Activated T-helper 17 cell treated with anti-CD3 and anti-CD28 coated beads, Interleukin-2, amount 50 U/mL, for 72 hours (primary cell): ENCODE data around the gene LCOR. TPM values are rescaled to one million over a fixed set of nuclear protein-coding genes. Genes with fewer than 3 reads are reported as not detected.
"Not testable (repeated sequence)": the region's sequence is repeated elsewhere in the genome, so short reads cannot be mapped to it uniquely, and the experiment has no call there.

Source experiments
- ATAC-seq: fragments of 150-1000 bp; cut with Tn5 transposase; replicated peaks from 2 replicates; pipeline ENCODE4 v1.10.0; 2021; ENCODE audit warnings: mild to moderate bottlenecking, moderate library complexity
- H3K27ac Mint-ChIP-seq: one replicate; pipeline ENCODE4 v1.8.0; 2022; ENCODE audit warnings: mixed read lengths
- H3K27me3 Mint-ChIP-seq: one replicate; pipeline ENCODE4 v1.8.0; 2022; ENCODE audit warnings: mixed read lengths
- H3K36me3 Mint-ChIP-seq: one replicate; pipeline ENCODE4 v1.8.0; 2022; ENCODE audit warnings: low read depth, mild to moderate bottlenecking, mixed read lengths
- H3K4me1 Mint-ChIP-seq: one replicate; pipeline ENCODE4 v1.8.0; 2022; ENCODE audit warnings: mixed read lengths
- H3K4me3 Mint-ChIP-seq: one replicate; pipeline ENCODE4 v1.8.0; 2022; ENCODE audit warnings: mild to moderate bottlenecking, mixed read lengths
- H3K9me3 Mint-ChIP-seq: one replicate; pipeline ENCODE4 v1.8.0; 2022; ENCODE audit warnings: mixed read lengths
- total RNA-seq, 2 donors: library from RNA; stranded (reverse); gene quantifications; one replicate each; pipeline ENCODE4 v1.2.3, GENCODE V29; 2022

LCOR gene
- total RNA-seq, 2 donors from 2014 or later = 25.5 to 29.6 TPM

DNA sequence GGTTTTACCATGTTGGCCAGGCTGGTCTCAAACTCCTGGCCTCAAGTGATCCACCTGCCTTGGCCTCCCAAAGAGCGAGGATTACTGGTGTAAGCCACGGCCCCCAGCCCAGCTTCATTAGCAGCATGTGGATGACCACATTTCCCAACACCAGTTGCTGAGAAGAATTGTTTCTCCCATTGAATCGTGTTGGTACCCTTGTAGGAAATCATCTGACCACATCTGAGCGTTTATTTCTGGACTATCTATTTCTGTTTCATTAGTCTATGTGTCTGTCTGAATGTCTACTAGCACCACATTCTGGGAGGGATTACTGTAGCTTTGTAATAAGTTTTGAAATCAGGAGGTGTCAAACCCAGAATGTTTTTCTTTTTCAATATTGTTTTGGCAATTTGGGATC, 89.6 kb downstream of the LCOR start:
- ATAC-seq = no peak

DNA sequence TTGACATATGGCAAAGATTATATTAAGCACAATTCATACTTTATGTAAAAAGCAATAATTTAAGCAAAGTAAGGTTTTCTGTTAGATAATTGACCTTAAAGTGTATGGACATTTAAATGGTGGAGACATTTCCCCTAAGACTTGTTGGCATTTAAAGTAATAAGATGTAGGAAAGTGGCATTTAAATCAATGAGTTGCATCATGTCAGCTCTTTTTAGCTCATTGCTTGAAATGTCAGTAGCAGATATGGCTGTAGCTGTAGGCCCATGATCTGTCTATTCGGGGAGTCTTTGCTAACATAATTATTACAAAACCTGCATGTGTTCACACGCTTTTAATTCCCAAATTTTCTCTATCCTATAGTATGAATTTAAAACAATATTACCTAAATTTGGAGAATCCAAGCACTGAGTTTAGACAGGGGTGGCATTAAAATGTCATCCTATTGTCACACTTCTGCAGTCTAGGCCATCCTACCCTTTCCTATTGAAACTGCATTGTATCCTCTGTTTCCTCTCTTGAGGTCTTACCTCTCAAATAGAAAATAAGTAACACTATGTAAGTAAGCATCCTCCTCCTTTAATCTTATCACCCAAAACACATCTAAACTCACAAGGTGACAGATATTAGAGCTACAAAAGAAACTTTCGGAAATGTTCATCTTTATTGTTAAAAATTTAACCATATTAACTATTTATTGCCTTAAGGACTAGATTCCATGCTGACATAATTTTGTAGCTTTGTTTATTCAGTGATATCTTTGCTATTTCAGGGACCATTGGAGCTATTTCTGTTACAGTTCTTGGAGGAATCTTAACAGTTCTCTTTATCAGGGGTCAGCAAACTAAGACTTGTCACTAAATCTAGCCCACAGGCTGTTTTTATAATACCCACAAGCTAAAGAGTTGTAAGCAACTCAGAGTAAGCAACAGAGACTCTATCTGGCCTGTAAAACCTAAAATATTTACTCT, 91.2 kb downstream of the LCOR start:
- H3K4me3 Mint-ChIP-seq = no peak overlapping the region
- peaks cover 18% of the 10 kb centered on the region for H3K4me1 Mint-ChIP-seq
- no peak overlapping the region for H3K27ac Mint-ChIP-seq
- peaks cover 38% of the 10 kb centered on the region for H3K36me3 Mint-ChIP-seq
- ATAC-seq = no peak
- no peaks in the 10 kb centered on the region for H3K27me3 Mint-ChIP-seq
- no peaks in the 10 kb centered on the region for H3K9me3 Mint-ChIP-seq

More for the DNA sequence above, 89.6 kb downstream of the LCOR start:
- H3K27ac Mint-ChIP-seq = no peak overlapping the region
- H3K9me3 Mint-ChIP-seq = no peaks in the 10 kb centered on the region
- peaks cover 28% of the 10 kb centered on the region for H3K4me1 Mint-ChIP-seq
- no peak overlapping the region for H3K4me3 Mint-ChIP-seq
- H3K36me3 Mint-ChIP-seq = peaks cover 34% of the 10 kb centered on the region
- no peaks in the 10 kb centered on the region for H3K27me3 Mint-ChIP-seq

DNA sequence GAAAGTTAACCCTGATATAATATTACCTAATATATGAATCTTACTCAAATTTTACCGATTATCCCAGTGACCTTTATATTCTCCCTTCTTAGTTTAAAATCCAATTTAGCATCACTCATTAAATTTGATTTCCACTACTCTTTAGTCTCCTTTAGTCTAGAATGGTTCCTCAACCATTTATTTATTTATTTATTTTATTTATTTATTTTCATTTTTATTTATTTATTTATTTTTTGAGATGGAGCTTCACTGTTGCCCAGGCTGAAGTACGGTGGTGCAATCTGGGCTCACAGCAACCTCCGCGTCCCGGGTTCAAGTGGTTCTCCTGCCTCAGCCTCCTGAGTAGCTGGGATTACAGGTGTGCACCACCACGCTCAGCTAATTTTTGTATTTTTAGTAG, 92.8 kb downstream of the LCOR start:
- Mint-ChIP-seq H3K4me3 (no peak overlapping the region), H3K27ac (no peak overlapping the region), H3K4me1 (peaks cover 8% of the 10 kb centered on the region), H3K36me3 (peaks cover 41% of the 10 kb centered on the region), H3K27me3 (no peaks in the 10 kb centered on the region), H3K9me3 (no peaks in the 10 kb centered on the region)
- ATAC-seq = no peak

DNA sequence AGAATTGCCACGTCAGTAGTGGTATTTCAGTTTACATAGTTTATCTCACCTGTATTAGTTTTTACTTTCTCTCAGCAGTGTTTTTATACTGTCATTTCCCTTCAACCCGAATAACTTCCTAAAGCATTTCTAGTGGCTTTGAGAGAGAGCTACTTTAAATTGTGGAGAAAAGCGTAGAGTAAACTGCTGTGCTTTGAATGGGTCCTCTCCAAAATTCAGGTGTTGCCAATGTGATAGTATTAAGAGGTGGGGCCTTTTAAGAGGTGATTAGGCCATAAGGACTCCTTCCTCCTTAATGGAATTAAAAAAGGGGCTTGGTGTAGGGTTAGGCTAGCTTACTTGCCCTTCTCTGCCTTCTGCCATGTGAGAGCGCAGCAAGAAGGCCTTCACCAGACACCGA, 98.4 kb downstream of the LCOR start:
- Mint-ChIP-seq H3K9me3 (no peaks in the 10 kb centered on the region), H3K4me1 (peaks cover 4% of the 10 kb centered on the region), H3K4me3 (no peak overlapping the region), H3K27me3 (no peaks in the 10 kb centered on the region), H3K27ac (no peak overlapping the region), H3K36me3 (peaks cover 20% of the 10 kb centered on the region)
- no peak for ATAC-seq

DNA sequence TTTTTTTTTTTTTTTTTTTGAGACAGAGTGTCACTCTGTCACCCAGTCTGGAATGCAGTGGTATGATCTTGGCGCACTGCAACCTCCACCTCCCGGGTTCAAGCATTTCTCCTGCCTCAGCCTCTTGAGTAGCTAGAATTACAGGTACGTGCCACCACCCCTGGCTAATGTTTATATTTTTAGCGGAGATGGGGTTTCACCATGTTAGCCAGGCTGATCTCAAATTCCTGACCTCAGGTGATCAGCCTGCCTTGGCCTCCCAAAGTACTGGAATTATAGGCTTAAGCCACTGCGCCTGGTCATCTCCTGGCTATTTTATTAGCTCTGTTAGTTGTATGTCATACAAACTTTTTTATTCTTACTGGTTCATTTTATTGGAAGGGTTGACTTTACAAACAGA, 103.0 kb downstream of the LCOR start:
- ATAC-seq = no peak
- no peaks in the 10 kb centered on the region for H3K27me3 Mint-ChIP-seq
- no peak overlapping the region for H3K27ac Mint-ChIP-seq
- H3K4me1 Mint-ChIP-seq = no peaks in the 10 kb centered on the region
- peaks cover 16% of the 10 kb centered on the region for H3K36me3 Mint-ChIP-seq
- no peaks in the 10 kb centered on the region for H3K9me3 Mint-ChIP-seq
- H3K4me3 Mint-ChIP-seq = no peak overlapping the region

DNA sequence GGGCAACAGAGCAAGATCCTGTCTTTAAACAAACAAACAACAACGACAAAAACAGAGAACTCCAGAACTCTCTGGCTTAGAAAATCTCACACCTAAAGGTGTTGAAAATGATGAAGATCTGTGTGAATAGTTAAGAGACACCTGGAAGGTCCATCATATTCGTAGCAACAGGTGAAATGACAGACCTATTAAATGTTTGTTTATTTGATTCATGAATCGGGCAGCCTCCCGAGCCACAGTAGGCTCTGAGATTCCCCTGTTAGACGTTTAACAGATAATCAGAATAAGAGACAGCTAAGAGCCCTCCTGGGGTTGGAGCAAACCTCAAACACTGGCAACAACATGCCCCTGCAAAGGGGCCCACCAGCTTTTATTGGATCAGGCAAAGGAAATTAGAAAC, 103.7 kb downstream of the LCOR start:
- Mint-ChIP-seq H3K9me3 (no peaks in the 10 kb centered on the region), H3K27me3 (no peaks in the 10 kb centered on the region), H3K4me3 (no peak overlapping the region), H3K36me3 (peaks cover 16% of the 10 kb centered on the region), H3K27ac (no peak overlapping the region), H3K4me1 (no peaks in the 10 kb centered on the region)
- no peak for ATAC-seq

DNA sequence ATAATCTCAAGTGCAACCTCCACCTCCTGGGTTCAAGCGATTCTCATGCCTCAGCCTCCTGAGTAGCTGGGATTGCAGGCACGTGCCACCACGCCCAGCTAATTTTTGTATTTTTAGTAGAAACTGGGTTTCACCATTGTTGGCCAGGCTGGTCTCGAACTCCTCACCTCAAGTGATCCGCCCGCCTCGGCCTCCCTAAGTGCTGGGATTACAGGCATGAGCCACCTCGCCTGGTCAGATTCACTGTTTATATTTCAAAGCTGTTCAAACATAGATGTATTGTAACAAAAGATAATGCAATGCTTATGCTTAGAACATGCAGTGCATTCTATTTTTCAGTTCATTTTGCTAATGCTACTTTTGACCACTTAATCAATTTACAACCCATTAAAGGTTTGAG, 111.1 kb downstream of the LCOR start:
- not testable (repeated sequence) for H3K4me3 Mint-ChIP-seq, H3K27ac Mint-ChIP-seq, H3K4me1 Mint-ChIP-seq, H3K9me3 Mint-ChIP-seq, ATAC-seq, H3K27me3 Mint-ChIP-seq
- peaks cover 24% of the 10 kb centered on the region for H3K36me3 Mint-ChIP-seq

DNA sequence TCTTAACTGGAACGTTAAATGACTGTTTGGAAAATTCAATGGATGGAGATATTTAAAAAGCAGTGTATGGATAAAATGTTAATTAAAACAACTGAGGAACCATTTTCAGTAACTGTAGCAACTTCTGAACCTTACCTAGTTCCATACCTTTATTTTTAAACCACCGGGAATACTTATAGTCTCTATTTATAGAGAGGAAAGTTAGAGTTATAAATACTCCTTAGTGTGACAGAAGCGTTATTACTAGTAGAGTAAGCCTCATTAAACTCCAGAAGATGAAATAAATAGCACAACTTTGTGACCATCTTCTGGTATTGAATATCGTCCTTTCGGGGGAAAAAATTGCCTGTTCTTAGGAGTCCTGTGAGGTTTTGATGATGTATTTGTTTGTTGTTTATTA, 114.9 kb downstream of the LCOR start:
- Mint-ChIP-seq H3K27ac (no peak overlapping the region), H3K4me3 (no peak overlapping the region), H3K9me3 (no peaks in the 10 kb centered on the region), H3K36me3 (peaks cover 35% of the 10 kb centered on the region), H3K4me1 (no peaks in the 10 kb centered on the region), H3K27me3 (no peaks in the 10 kb centered on the region)
- ATAC-seq = no peak

DNA sequence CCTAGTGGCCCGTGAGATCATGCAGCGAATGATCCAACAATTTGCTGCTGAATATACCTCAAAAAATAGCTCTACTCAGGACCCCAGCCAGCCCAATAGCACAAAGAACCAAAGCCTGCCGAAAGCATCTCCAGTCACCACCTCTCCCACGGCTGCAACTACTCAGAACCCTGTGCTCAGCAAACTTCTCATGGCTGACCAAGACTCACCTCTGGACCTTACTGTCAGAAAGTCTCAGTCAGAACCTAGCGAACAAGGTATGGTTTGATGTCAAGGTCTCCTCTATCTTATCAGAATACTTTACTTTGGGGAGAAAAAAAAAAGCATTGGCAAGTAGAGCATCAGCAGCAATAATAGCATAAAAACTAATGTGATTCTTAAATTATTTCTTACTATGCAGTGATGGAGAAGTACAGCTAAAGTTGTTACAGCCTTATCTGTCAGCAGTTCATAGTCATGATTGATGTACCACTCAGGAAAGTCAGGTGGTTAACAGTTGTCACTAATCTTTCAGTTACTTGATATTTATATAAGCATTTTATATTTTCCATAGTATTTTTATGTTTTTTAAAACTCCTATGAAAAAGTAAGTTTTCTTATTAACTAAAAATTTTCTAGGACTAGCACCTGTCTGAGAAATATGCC, 117.1 kb downstream of the LCOR start:
- no peak overlapping the region for H3K4me3 Mint-ChIP-seq
- peaks cover 47% of the 10 kb centered on the region for H3K36me3 Mint-ChIP-seq
- no peak for ATAC-seq
- H3K27me3 Mint-ChIP-seq = no peaks in the 10 kb centered on the region
- H3K4me1 Mint-ChIP-seq = no peaks in the 10 kb centered on the region
- no peak overlapping the region for H3K27ac Mint-ChIP-seq
- H3K9me3 Mint-ChIP-seq = no peaks in the 10 kb centered on the region

DNA sequence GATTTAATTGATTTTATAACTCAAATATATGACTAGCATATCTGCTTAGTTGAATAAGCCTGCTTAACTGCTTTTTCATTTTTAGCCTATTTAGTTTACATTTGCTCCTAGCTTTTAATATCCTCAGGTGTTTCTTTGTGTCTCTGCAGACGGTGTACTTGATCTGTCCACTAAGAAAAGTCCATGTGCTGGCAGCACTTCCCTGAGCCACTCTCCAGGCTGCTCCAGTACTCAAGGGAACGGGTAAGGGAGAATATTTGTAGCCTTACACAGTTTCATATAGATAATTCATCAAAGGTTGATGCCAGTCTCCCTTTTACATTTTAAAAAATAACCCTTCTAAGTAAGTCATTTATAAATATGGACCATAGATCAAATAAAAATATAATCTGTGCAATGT, 119.9 kb downstream of the LCOR start:
- H3K9me3 Mint-ChIP-seq = no peaks in the 10 kb centered on the region
- no peaks in the 10 kb centered on the region for H3K27me3 Mint-ChIP-seq
- H3K27ac Mint-ChIP-seq = no peak overlapping the region
- H3K4me1 Mint-ChIP-seq = no peaks in the 10 kb centered on the region
- no peak overlapping the region for H3K4me3 Mint-ChIP-seq
- peaks cover 54% of the 10 kb centered on the region for H3K36me3 Mint-ChIP-seq
- no peak for ATAC-seq

DNA sequence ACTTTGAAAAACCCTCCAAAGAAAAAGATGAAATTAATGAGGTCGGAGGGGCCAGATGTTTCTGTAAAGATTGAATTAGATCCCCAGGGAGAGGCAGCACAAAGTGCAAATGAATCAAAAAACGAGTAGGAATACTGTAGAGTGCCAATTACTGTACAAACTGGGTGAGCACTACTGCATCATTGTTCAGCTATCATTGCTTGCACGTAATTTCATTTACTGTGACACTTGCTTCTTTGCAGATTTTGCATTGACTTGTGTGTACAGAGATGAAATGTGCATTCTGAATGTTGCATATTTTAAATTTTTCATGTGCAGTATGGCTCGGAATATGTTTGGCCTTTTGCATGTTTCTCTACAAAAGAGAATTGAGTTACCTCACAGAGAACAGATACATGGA, 123.7 kb downstream of the LCOR start:
- Mint-ChIP-seq H3K27me3 (no peaks in the 10 kb centered on the region), H3K27ac (no peak overlapping the region), H3K9me3 (no peaks in the 10 kb centered on the region), H3K4me3 (no peak overlapping the region), H3K4me1 (no peaks in the 10 kb centered on the region), H3K36me3 (peaks cover 61% of the 10 kb centered on the region)
- ATAC-seq = no peak

DNA sequence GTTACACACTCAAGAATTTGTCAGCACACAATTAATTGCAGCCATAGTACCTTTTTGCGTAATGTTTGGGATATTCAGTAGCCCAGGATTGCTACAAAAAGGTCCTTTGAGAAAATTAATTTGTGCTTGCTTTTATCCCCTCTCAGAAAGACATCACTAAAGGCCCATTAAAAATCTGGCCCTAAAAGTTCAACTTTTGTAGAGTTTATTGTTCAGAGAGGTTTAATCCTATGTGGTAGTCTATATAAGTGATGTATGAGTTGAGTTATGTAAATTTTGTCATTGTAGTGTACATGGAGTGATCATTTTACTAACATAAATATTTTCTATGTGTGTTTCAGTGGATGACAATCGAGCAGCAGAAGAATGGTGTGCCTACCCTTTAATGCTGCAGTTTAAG, 126.0 kb downstream of the LCOR start:
- Mint-ChIP-seq H3K27ac (no peak overlapping the region), H3K9me3 (no peaks in the 10 kb centered on the region), H3K36me3 (peaks cover 46% of the 10 kb centered on the region), H3K4me3 (no peak overlapping the region), H3K4me1 (no peaks in the 10 kb centered on the region), H3K27me3 (no peaks in the 10 kb centered on the region)
- no peak for ATAC-seq

DNA sequence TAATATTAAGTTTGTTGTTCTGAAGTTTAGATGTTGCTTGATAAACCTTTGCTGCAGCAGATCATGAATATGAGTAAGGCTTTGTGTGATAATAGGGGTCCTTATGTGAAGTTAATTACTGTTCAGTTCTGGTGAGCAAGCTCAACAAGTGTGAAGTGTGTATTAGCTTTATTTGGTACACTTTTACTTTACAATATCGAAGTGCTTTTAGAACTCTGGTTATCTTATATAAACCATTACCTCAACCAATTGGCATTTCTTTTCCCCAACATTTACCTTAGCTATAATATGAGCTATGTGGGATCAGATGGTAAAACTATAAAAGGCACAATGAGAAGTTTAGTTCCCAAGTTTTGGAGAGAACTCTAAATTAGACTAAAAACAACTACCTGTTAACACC, 127.6 kb downstream of the LCOR start:
- Mint-ChIP-seq H3K9me3 (no peaks in the 10 kb centered on the region), H3K4me3 (no peak overlapping the region), H3K27me3 (no peaks in the 10 kb centered on the region), H3K36me3 (peaks cover 33% of the 10 kb centered on the region), H3K27ac (no peak overlapping the region), H3K4me1 (no peaks in the 10 kb centered on the region)
- no peak for ATAC-seq

DNA sequence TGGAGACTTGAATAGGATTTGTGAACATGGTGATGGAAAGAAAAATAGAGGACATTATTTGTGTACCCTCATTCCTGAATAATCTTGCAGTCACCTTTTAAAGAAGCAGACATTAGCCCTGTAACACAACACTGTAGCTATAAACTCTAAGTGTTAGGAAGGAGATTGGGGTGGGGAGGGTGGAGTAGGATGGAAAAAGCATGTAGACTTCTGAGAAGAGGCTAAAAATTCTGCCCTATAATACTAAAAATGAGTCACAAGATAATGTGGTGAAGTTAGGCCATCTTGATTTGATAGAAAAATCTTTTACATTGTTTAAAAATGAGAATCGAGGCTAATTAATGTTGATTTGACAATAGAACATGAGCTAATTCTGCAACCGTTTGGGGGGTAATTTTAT, 128.8 kb downstream of the LCOR start:
- Mint-ChIP-seq H3K9me3 (no peaks in the 10 kb centered on the region), H3K36me3 (peaks cover 21% of the 10 kb centered on the region), H3K27ac (no peak overlapping the region), H3K4me1 (no peaks in the 10 kb centered on the region), H3K27me3 (no peaks in the 10 kb centered on the region), H3K4me3 (no peak overlapping the region)
- no peak for ATAC-seq

DNA sequence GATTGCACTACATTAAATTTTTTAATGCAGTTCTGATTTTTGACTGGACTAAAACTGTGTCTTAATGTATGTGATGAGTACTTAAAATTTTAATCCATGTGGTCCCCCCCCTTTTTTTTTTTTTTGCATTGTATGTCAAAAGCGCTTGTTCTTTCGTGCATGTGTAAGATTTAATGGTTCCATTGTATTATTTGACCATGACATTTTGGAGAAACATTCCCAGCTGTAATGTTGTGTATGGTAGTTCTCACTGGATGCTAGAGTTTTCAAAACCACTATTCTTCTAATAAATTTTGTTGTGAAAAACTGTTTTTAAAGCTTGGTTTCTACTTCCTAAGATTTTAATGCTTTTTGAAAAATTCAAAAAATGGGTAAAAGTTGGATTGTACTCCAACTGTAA, 132.0 kb downstream of the LCOR start:
- no peaks in the 10 kb centered on the region for H3K27me3 Mint-ChIP-seq
- no peak overlapping the region for H3K4me3 Mint-ChIP-seq
- H3K27ac Mint-ChIP-seq = no peak overlapping the region
- no peak for ATAC-seq
- no peaks in the 10 kb centered on the region for H3K9me3 Mint-ChIP-seq
- H3K4me1 Mint-ChIP-seq = no peaks in the 10 kb centered on the region
- H3K36me3 Mint-ChIP-seq = peaks cover 2% of the 10 kb centered on the region
